Measurements from ENCODE around the gene TRIP4. TPM values are rescaled to one million over a fixed set of nuclear protein-coding genes. Genes with fewer than 3 reads are reported as not detected.

TRIP4 gene
- total RNA-seq, 1 donor from 2014 or later = 9.4 TPM

- H3K4me3 ChIP-seq (ENCODE audit: low read depth, low read length) = no peak overlapping the region
- DNase-seq (ENCODE audit: low read depth) = no peak
- TF ChIP-seq, protein P1, sequence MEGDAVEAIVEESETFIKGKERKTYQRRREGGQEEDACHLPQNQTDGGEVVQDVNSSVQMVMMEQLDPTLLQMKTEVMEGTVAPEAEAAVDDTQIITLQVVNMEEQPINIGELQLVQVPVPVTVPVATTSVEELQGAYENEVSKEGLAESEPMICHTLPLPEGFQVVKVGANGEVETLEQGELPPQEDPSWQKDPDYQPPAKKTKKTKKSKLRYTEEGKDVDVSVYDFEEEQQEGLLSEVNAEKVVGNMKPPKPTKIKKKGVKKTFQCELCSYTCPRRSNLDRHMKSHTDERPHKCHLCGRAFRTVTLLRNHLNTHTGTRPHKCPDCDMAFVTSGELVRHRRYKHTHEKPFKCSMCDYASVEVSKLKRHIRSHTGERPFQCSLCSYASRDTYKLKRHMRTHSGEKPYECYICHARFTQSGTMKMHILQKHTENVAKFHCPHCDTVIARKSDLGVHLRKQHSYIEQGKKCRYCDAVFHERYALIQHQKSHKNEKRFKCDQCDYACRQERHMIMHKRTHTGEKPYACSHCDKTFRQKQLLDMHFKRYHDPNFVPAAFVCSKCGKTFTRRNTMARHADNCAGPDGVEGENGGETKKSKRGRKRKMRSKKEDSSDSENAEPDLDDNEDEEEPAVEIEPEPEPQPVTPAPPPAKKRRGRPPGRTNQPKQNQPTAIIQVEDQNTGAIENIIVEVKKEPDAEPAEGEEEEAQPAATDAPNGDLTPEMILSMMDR (conservative IDR thresholded peaks at IDR 0.05; ENCODE audit: low read depth, low read length) = no peak
These were observed 12.9 kb downstream of the TRIP4 start for GRCh38 chr15:64400583-64400982.

DNA sequence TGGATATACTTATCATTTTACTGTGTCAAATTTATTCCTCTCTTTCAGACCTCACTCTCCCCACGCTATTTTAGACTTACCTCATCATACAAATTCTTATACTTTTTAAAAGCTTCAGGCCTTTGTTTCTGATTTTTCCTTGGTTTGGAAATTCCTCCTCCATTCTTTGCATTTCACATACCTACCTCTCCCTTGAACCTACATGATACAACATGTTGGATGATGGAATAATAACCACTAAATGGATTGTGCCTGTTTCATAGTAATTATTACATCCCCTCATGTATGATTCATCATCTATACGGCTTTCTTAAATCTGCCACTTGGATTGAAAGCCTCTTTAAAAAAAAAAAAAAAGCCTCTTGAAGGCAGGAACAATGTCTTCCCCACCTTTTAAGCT is 24.6 kb downstream of the TRIP4 start:
- no peak overlapping the region for H3K4me3 ChIP-seq (ENCODE audit: low read depth, low read length)
- TF ChIP-seq, protein P1 (conservative IDR thresholded peaks at IDR 0.05; ENCODE audit: low read depth, low read length) = no peak
- DNase-seq (ENCODE audit: low read depth) = no peak

DNA sequence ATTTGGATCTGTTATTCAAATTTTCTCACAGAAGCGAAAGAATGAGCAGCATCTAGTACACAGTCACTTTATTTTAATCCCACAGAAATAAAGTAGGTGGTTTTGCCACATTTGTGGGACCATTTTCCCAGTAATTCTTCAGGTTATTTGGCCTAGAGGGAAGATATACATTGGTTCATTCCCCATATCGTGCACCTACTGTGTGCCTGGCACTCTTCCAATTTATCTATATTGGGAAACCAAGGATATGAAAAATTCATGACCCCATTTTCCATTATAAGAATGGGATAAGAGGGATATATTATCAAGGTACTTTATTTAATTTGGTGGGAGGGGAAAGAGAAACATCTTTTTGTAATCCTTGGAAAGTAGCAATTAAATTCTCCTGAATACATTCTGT is 35.1 kb downstream of the TRIP4 start:
- H3K4me3 ChIP-seq (ENCODE audit: low read depth, low read length) = no peak overlapping the region
- TF ChIP-seq, protein P1 (conservative IDR thresholded peaks at IDR 0.05; ENCODE audit: low read depth, low read length) = no peak
- DNase-seq (ENCODE audit: low read depth) = no peak

- TF ChIP-seq, protein P1 (conservative IDR thresholded peaks at IDR 0.05; ENCODE audit: low read depth, low read length) = no peak
- no peak for DNase-seq (ENCODE audit: low read depth)
- H3K4me3 ChIP-seq (ENCODE audit: low read depth, low read length) = no peak overlapping the region
These were observed 36.3 kb downstream of the TRIP4 start for GRCh38 chr15:64423970-64424369.

DNA sequence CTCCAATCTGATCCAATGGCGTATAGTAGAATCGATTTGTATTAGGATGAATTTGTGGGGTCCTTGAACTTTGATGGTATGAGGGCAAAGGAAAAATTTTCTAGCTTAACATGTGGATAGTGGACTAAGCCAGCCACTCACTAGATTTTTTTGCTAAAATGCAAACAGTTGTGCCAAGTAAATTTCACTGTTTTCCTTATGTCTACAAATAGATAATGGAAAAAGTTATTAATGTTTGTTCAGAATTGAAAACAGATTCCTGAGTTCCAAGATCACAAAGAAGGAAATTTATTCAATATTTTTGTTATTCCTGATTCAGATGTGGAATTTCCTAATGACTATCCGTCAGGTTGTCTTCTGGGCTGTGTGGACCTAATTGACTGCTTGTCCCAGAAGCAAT is 37.6 kb downstream of the TRIP4 start:
- TF ChIP-seq, protein P1 (conservative IDR thresholded peaks at IDR 0.05; ENCODE audit: low read depth, low read length) = no peak
- H3K4me3 ChIP-seq (ENCODE audit: low read depth, low read length) = no peak overlapping the region
- no peak for DNase-seq (ENCODE audit: low read depth)

- no peak for DNase-seq (ENCODE audit: low read depth)
- no peak overlapping the region for H3K4me3 ChIP-seq (ENCODE audit: low read depth, low read length)
- TF ChIP-seq, protein P1 (conservative IDR thresholded peaks at IDR 0.05; ENCODE audit: low read depth, low read length) = no peak
These were observed 39.3 kb downstream of the TRIP4 start for GRCh38 chr15:64426845-64427465.

DNA sequence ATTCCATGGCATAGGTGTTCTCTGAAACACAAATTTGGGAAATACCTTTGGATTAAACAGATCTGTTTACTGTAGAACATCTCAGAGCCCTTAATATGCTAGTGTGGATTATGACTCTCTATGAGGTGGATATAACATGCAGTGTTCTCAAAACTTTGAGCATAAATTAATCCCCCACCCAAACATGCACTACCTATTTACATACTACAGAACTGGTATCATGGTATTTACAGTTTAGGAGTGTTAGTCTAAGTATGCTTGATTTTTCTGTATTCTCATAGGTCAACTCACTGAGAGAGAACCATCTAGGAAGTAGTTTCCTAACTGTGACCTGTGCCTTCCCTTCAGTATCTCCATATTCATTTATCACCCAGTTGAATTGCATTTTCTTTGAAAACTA is 41.8 kb downstream of the TRIP4 start:
- H3K4me3 ChIP-seq (ENCODE audit: low read depth, low read length) = no peak overlapping the region
- TF ChIP-seq, protein P1 (conservative IDR thresholded peaks at IDR 0.05; ENCODE audit: low read depth, low read length) = no peak
- no peak for DNase-seq (ENCODE audit: low read depth)

Measured in epithelial cell of proximal tubule (primary cell).